CD4-positive, alpha-beta T cell treated with Interleukin-17A for 4 hours (primary cell): ENCODE results near the gene PPP1R3D.

Source experiments
- DNase-seq: peaks from one replicate; pipeline ENCODE4 v3.0.0-alpha.2; 2020; ENCODE audit warnings: mixed read lengths

The PPP1R3D gene

GRCh38 chr20:59947376-59947775 lies 7.3 kb upstream of the PPP1R3D start:
- no peak for DNase-seq

- DNase-seq, result no peak
Observed at GRCh38 chr20:59945731-59946130, 5.6 kb upstream of the PPP1R3D start.

GRCh38 chr20:59945175-59945574 lies 5.1 kb upstream of the PPP1R3D start:
- no peak for DNase-seq

- DNase-seq, result no peak
Observed at GRCh38 chr20:59944726-59945125, 4.6 kb upstream of the PPP1R3D start.

GRCh38 chr20:59942245-59942644 lies 2.1 kb upstream of the PPP1R3D start:
- DNase-seq, result no peak

- DNase-seq, result no peak
Observed at GRCh38 chr20:59940956-59941294, 820 bp upstream of the PPP1R3D start.

GRCh38 chr20:59939879-59940128 lies 301 bp downstream of the PPP1R3D start:
- DNase-seq, result no peak

GRCh38 chr20:59939052-59939878 lies 840 bp downstream of the PPP1R3D start:
- peak; percentile 13 for DNase-seq

GRCh38 chr20:59938696-59939051 lies 1.4 kb downstream of the PPP1R3D start:
- DNase-seq, result no peak

GRCh38 chr20:59938221-59938620 lies 1.9 kb downstream of the PPP1R3D start:
- no peak for DNase-seq

GRCh38 chr20:59937150-59937549 lies 3.0 kb downstream of the PPP1R3D start:
- no peak for DNase-seq

GRCh38 chr20:59936409-59936808 lies 3.7 kb downstream of the PPP1R3D start:
- DNase-seq, result no peak

- no peak for DNase-seq
Observed at GRCh38 chr20:59935457-59936185, 4.5 kb downstream of the PPP1R3D start.

- peak; percentile 85 for DNase-seq
Observed at GRCh38 chr20:59933849-59934585, 6.1 kb downstream of the PPP1R3D start.

- peak; percentile 77 for DNase-seq
Observed at GRCh38 chr20:59933296-59933848, 6.7 kb downstream of the PPP1R3D start, which contains the start of gene SYCP2. Gene SYCP2, minus strand, starts transcription at chr20:59933637. Its CDS starts 11,224 bp downstream, at chr20:59922413.

- DNase-seq, result no peak
Observed at GRCh38 chr20:59932616-59933295, 7.3 kb downstream of the PPP1R3D start.

GRCh38 chr20:59931511-59932312 lies 8.4 kb downstream of the PPP1R3D start:
- no peak for DNase-seq

GRCh38 chr20:59925899-59926298 lies 14.2 kb downstream of the PPP1R3D start:
- DNase-seq, result no peak

- DNase-seq, result no peak
Observed at GRCh38 chr20:59925359-59925758, 14.7 kb downstream of the PPP1R3D start.

- no peak for DNase-seq
Observed at GRCh38 chr20:59923514-59923913, 16.6 kb downstream of the PPP1R3D start.

- DNase-seq, result no peak
Observed at GRCh38 chr20:59920944-59921343, 19.2 kb downstream of the PPP1R3D start.

GRCh38 chr20:59912609-59913008 lies 27.5 kb downstream of the PPP1R3D start:
- DNase-seq, result no peak
